Measurements from ENCODE around the gene GHRHR.

Gene GHRHR

DNA sequence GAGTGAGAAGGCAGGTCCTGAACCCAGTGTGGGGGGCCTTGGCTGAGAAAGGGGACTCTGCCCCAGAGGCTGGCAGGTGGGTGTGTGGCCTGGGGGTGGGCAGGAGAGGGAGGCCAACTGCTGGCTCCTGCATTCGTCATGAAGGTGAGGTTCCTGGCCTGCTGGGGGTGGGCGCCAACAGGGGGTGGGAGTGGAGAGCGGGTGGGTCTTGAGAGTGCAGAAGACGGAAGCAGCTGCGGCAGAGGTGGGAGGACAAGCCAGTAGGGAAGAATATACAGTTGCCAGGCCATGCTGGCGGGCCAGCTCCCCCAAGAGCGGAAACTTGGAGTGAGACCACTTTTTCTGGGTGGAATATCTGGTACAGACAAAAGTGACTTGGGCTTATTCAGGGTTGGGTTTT is 23.4 kb downstream of the GHRHR start:
- no peak for DNase-seq

DNA sequence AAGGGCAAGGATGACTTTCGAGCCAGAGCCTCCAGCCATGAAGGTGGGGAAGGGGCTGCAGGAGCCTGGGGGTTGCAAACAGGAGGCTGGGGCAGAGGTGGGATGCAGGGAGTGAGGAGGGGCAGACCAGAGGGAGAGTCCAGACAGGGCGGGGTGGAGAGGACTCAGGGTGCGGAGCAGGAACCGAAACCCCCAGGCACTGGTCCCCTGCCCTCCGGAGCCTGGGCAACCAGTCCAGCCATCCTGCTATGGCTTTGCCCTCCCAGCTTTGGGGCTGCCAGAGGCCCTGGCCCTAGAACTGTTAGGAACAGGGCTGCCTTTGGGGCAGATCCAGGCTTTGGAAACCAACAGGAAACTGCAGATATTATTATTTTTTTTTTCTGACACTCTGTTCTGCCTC is 24.2 kb downstream of the GHRHR start:
- DNase-seq, result no peak

DNA sequence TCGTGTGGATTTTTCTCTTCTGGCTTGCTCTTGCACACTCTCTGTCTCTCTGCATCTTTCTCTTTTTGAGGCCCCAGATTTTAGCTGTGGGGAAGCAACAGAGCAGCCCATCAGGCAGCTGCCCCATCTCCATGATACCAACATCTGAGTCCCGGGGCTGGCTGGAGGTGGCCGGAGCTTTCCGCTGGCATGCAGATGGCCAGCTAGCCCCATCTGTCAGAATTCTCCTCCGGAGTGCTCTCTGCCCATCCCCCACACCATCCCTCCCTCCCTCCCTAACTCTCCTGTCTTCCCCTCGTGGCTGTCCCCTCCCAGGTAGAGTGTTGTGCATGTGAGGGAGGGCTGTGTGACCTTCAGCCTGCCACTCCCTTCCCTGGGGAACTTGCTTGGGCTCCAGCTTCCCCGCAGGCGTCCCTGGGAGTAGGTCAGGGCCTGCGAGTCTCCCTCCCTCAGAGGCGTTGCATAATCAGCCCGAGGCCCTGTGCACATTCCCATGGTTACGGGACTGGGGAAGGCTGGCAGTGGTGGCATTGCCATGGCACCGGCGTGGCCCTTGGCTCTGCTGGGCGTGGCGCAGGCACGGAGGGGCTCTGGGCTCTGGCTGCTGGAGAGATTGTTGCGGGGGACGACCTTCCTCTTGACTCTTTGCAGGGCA is 24.7 kb downstream of the GHRHR start:
- DNase-seq, result no peak

DNA sequence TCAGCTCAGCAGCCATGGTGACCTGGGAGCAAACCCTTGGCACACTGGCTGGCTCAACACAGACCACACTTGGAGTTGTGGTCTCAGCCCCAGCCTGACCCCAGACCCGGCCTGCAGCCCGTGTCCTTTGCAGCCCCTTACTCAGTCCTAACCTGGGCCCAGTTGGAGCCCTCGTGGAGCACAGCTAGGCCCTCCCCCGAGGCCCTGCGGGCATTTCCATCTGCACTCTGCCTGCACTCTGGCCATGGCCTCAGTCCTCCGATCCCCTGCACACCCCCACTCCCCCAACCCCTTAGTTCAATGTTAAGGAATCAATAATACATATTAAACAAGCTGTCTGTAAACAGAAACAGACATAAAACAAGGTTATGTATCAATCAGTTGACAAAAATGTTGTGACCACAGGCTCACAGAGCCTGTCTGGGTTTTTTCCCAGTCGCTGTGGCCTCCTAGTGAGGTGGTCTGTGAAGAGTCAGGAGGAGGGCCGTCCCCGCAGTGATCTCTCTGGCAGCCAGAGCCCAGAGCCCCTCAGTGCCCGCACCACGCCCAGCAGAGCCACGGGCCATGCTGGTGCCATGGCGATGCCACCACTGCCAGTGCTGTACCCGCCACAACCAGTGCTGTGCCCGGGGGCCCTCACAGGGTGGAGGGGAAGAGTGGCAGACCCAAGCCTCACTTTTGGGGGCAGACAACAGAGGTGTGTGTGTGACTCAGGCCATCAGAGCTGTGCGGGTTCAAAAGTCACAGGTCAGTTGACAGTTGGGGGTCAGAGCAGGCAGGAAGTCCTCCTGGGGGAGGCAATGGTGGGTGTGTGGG is 25.5 kb downstream of the GHRHR start:
- no peak for DNase-seq

DNA sequence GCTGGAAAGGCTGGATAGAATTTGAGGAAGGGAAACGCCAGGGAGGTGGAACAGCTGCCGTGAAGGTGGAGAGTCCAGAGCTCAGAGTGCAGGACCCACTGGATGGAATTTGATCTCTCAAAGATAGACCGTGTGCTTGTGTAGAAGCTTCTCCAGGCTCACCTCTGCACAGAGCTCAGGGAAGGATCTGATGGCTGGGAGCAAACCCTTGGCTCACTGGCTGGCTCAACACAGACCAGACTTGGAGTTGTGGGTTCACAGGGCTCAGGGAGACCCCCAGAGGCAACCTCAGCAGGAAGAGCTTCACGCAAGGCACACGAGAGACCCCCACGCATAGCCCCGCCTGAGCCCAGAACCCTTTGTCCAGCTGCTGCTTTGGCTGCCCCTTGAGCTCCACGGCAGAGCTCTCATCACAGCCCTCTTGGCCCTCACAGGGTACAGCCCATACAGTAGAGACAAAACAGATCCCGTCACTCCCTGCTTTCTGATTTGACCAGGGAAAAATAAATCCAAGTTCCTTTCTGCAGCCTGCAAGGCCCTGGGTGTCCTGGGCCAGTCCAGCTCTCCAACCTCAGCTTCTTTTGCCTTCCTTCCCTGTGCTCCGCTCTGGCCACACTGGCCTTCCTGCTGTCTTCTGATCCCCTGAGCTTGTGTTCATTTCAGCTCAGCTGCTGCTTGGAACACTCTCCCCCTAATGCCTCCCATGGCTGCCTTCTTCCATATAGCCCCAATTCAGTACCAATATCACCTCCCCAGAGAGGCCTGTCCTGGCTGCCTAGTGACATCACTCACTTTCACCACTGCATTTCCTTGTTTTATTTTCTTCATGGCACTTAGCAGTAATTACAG is 26.3 kb downstream of the GHRHR start:
- no peak for DNase-seq

DNA sequence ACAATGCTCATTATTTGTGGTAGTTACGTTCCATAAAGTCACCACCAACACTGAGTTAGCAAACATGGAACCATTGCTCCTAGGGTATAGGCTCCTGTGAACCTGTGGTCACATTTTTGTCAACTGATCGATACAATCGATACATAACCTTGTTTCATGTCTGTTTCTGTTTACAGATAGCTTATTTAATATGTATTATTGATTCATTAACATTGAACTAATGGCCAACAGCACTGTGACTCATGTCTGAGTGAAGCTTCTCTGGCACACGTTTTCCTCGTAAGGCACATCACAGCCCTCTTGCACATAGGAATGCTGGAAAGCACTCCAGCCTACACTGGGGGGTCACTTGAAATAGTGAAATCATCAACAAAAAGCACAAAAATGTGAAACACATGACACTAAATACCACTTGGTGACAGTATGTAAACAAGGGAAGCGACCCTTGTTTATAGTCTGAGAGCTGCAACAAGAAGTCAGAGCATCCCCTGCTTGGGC is 27.0 kb downstream of the GHRHR start:
- no peak for DNase-seq

DNA sequence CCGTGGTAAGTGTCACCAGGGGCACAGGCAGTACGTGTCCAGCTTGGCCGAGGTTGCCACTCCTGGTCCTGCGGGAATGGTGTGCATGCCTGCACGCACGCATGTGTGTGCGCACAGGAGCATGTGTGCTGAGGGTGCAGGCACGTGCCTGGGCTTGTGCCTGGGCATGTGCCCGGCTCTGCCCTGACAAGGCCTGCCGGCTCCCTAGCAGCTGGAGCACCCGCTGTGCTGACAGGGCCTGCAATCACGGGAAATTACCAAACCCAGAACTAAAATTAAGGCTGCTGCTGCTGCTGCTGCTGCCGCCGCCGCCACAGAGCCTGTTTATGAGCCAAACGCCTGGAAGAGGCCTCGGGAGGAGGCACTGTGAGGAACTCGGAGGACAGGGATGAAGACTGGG is 28.7 kb downstream of the GHRHR start:
- no peak for DNase-seq

DNA sequence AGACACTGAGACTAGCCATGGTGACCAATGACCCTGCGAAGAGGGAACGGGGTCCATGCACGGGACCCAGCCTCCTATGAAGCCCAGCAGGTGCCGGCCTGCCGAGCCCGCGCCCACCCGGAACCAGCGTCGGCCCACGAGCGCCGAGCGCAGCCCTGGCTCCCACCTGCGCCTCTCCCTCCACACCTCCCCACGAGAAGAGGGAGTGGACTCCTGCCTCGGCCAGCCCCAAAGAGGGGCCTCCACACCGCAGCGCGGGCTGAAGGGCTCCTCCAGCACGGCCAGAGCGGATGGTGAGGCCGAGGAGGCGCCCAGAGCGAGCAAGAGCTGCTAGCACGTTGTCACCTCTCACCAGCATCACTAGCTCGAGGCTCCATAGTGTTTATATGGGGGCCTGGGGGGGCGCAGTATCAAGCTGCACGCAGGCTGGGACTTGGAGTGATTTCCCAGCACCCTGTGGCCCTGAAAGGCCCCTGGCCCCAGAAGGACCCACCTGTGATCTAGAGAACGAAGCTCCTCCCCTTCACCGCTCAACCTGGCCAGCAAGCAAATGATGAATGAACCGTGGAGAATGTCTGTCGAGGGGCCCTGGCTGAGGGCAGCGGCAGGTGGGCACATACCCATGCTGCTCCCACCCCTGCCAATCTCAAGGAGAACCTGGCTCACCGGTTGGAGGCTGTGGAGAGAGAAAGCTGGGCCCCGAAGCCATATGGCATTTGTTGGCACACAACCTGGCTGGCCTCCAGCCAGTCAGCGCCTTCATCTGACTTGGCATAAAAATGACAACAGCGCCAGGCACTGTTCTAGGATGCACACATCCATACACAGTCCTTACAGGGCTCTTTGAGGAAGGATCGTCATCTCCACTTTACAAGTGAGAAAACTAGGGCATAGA is 30.7 kb downstream of the GHRHR start:
- no peak for DNase-seq

DNA sequence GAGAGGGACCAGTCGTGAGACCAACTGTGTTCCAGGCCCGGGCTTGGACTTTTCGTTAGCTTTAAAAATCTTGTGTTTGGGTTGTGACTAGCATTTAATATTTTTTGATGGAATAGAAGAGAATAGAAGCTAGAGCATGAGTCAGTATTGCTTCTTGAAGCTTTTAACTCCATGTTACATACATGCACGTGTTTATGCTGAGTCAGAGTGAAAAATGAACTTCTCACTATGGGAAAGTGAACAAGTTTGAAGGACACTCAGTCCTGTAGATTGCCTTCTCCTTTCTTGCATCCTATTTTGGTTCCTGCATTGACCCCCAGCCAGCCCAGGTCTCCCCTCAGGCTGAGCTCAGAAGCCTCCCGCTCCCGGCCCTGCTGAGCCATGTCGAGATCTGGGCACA is 31.8 kb downstream of the GHRHR start:
- no peak for DNase-seq

DNA sequence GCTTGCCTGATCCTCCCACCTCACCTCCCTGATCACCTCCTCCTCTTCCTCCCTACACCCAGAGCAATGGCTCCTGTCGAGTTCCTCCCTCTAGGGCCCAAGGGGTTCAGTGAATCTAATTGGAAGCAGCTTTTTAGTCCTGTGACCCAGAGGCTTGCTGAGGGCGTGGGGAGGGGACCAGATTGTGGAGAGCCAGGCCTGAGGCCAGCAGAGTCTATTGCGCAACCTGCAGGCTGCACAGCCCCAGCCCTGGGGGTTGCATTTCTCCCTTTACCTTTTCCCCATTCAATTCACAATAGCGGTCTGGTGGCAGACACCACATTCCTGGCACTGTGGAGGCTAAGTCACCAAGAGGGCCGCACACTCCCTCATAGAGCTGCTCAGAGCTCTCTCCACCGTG is 32.5 kb downstream of the GHRHR start:
- DNase-seq, result no peak

DNA sequence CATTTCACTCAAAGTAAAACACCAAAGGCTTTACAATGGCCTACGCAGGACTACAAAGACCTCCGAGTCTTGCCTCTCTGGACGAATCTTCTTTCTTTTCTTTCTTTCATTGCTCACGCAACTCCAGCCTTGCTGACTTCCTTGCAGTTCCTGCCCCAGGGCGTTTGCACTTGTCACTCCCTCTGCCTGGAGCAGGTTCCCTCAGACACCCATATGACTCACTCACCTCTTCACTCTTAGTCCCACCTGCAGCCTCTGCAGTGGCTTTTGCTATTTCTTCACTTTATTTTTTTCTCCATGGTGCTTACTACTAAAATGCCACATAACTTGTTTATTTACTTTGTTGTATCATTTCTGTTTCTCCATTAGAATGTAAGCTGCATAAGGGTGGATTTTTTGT is 33.1 kb downstream of the GHRHR start:
- DNase-seq, result no peak

DNA sequence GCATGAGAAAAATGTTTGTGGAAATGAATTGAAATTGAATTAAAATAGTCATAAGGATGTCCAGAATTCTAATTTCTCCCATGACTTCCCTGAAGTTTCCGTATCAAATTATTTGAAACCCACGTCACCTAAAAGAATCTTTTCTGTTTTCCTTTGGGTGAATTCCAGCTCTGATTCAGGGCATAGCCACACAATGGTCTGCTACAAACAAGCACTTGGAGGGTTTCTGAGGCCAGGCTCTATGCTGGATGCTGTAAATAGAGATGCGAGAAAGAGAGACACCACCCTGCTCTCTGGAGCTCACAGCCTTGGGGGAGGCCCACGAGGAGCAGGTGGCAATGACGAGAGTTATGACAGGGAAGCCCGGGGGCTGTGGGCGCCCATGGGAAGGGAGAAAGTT is 33.6 kb downstream of the GHRHR start:
- DNase-seq, result no peak

DNA sequence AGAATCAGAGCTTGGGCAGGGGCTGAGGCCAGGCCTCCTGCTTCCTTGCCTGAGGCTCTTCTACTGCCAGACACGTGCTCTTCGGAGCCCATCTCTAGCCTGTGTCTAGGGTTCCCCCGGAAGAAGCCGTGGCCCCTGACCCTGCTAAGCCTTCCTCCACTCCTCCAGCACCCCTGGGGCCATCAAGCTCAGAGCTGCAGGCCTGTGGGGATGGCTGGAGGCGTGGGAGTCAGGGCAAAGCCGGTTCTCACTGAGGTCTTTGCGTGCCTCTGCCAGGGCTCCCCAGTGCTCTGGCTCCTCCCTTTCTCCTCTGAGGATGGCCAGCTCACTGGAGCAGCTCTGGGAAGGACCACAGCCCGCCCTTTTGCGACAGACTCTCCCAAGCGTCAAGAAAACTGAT is 34.4 kb downstream of the GHRHR start:
- no peak for DNase-seq

DNA sequence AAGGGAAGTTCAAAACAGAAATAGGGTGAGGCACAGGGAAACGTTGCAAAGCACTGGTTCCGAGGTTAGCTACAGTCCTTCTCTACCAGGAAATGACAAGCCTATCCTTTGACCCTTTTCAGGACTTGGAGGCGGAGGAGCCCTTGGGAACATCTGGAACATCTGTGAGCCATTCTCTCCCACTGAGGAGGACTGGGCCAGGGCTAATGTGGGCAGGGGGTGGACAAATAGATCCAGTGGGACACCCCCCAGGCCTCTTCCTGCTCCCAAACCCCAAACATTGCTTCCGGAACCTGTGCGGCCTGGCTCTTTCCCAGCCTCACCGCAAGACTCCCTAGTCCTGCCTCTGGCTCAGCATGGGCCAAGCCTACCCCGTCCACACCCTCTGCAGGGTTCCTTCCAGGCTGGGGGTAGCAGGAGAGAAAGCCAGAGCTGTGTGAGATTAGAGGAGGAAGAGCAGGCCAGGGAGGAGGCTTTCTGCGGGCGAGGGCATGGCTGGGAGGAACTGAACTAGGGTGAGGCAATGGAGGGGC is 36.5 kb downstream of the GHRHR start:
- DNase-seq, result no peak

DNA sequence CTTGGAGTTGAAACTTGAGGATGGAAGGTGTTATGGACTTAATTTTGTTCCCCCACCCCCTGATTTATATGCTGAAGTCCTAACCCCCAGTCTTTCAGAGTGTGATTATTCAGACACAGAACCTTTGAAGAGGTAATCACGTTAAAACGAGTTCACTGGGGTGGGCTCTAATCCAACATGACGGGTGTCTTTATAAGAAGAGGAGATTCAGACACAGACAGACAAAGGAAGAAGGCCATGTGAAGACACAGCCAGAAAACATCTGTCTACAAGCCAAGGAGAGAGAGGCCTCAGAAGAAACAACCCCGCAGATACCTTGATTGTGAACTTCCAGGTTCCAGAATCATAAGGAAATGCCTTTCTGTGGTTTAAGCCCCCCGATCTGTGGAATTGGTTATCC is 37.0 kb downstream of the GHRHR start:
- DNase-seq, result no peak

DNA sequence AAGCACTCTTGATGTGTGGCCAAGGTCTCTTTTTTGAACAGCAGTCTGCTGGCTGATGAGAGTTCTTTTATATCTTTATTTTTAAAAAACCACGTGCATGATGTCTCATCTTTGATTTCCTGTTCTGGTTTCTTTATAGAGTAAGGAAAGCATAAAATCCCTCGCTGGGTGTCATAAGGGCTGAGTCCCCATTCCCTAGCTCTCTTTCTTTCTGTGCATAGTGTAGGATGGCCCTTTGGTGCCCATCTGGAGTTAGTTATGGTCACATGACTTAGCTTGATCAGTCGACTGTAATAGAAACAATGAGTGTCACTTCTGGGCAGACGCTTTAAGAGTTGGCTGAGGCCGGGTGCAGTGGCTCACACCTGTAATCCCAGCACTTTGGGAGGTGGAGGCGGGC is 38.5 kb downstream of the GHRHR start:
- DNase-seq, result no peak

DNA sequence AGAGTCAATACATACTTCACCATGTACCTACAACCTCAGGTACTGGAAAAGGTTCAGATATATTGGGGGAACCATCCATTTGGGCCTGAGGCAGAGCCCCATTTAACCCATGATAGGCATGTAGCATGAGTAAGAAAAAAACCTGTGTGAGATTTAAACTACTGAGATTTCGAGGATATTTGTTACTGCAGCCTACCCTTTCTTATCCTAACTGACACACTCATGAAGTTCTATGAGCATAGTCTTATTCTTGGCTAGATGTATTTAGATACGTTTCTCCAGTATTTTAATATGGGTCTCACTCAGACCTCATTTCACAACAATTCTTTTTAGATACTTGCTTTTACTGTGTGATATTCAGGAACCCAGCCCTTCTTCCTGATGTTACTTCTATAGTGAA is 39.3 kb downstream of the GHRHR start:
- DNase-seq, result no peak

DNA sequence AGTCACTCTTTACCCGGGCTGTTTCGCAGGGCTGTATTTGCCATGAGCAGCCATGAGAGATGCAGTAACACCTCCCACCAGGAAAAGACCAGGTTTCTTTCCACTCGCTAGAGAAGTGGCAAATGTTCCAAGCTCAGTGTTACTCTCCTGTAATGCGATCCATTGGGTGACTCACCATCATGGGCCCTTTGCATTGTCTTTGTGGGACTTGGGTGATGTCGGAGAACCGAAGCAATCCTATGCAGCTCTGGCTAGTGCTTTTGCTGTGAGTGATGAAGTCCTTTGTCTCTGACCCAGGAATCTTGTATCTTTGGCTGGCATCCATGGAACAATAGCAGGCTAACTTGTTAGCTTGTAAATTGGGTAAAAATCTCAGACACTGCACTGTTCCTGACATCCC is 40.0 kb downstream of the GHRHR start:
- no peak for DNase-seq

DNA sequence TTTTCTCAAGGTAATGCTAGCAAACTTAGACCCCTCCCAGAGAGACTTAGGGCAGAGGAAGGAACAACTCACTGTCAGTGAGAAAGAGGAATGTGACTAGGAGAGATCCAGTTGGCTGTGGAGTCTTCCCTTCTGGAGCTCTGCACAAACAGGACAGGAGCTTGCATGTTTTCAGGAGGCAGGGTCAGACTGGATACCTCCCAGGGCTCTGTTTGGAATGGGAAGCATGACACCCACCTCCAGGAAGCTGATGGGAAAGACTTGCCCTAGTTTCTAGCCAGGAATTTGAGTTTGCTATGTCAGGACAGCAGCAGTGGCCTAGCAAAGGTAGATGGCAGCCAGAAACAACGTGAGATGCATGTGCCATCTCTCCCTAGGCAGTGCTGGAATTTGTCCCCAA is 40.6 kb downstream of the GHRHR start:
- no peak for DNase-seq

DNA sequence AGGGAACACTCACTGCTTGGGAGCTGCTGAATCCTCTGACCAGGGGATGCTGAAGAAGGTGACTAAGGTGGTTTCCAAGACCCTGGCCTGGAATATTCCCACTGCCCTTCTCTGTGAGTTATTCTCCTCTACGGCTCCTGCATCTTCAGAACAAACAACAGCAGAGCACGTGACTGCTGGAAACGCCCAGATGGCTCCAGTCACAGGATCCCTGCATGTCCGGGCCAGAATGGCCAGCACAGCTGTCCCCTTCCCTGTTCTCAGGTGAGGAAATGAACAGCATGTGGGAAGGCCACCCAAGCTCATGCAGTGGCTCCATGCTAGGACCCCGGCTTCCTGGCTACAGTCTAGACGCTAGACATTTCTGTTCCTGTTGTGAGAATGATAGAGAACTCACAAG is 43.1 kb downstream of the GHRHR start:
- DNase-seq, result no peak

DNA sequence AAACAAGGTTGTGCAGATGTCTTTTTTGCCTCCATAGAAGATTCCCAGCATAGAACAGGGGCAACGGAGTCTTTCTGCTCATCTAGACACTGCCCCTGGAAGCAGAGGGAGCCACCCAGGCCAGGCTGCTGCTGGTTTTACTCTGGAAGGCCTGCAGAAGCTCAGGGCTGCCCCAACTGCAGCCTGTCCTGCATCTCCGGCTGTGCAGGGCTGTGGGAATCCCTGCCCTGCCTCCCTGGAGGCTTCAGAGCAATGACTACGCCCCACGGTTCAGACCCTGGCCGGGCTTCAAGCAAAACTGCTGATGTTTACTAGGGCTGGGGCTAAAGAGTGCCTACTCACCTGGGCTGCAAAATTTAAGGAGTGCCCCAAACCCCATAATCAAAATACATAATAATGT is 43.9 kb downstream of the GHRHR start:
- no peak for DNase-seq

DNA sequence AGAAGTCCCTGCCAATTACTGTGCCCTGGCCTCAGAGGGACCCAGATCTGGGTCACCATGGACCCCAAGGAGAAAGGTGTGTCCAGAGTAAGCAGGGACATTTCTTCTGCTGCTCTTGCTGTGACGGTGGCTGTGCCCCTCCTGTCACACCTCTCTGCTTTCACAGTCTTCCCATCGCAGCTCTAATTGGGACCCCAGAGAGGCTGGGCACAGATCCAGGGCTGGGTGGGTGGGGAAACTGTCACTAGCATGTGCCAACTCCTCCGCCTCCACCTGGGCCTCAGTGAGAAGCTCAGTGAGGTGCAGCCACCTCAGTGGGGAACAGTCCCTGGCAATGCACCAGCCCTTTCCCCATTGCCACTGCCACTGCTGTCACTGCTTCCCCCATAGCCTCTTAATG is 51.1 kb downstream of the GHRHR start:
- DNase-seq, result peak; percentile 47
